ENCODE data around the gene YTHDF1.

- TF ChIP-seq CTCF (IDR thresholded peaks at IDR 0.05) = no peak
- no peak for TF ChIP-seq EZH2 (IDR thresholded peaks at IDR 0.05; ENCODE audit: borderline replicate concordance, insufficient read depth, low read depth, low read length, poor library complexity, severe bottlenecking)
Observed at GRCh38 chr20:63212393-63212730, 3.6 kb downstream of the YTHDF1 start.
